Mesenchymal stem cell (in vitro differentiated cells and primary cell): ENCODE results near the gene CABCOCO1.
A peak's percentile ranks its signal among the peaks of the same experiment; 100 is the strongest.

Source experiments
- DNase-seq: peaks from one replicate; pipeline ENCODE4 v3.0.0-alpha.2; 2013
- H2AFZ ChIP-seq: one replicate; pipeline ENCODE4 v1.6.1; 2013; ENCODE audit warnings: low read depth, mild to moderate bottlenecking, control low read depth, inconsistent platforms, low read length, moderate library complexity
- H2AK5ac ChIP-seq: 2 replicates; pipeline ENCODE4 v1.6.1; 2013; ENCODE audit warnings: low read length, moderate library complexity, mild to moderate bottlenecking, inconsistent platforms; ENCODE audit not compliant: severe bottlenecking
- H2BK120ac ChIP-seq: one replicate; pipeline ENCODE4 v1.6.1; 2013; ENCODE audit warnings: low read depth, mild to moderate bottlenecking, inconsistent platforms, low read length, moderate library complexity
- H2BK12ac ChIP-seq, 2 experiments: one replicate each; pipeline ENCODE4 v1.6.1; 2013; ENCODE audit warnings: inconsistent platforms in 2 of 2, low read length in 2 of 2, mild to moderate bottlenecking in 2 of 2, moderate library complexity in 2 of 2, control low read depth in 1 of 2
- H2BK15ac ChIP-seq: one replicate; pipeline ENCODE4 v1.6.1; 2013; ENCODE audit warnings: mild to moderate bottlenecking, low read depth, inconsistent platforms; ENCODE audit not compliant: poor library complexity, severe bottlenecking
- H2BK5ac ChIP-seq: 2 replicates; pipeline ENCODE4 v1.6.1; 2013; ENCODE audit warnings: low read depth, mild to moderate bottlenecking, low read length, control low read depth, inconsistent platforms; ENCODE audit not compliant: poor library complexity, severe bottlenecking
- H3K14ac ChIP-seq, 2 experiments: one replicate each; pipeline ENCODE4 v1.6.1; 2013; ENCODE audit warnings: inconsistent platforms in 2 of 2, low read length in 2 of 2, control low read depth in 1 of 2, mild to moderate bottlenecking in 1 of 2, moderate library complexity in 1 of 2
- H3K18ac ChIP-seq, 2 experiments: one replicate each; pipeline ENCODE4 v1.6.1; 2013; ENCODE audit warnings: inconsistent platforms in 2 of 2, low read length in 2 of 2, control low read depth in 1 of 2, low read depth in 1 of 2, mild to moderate bottlenecking in 1 of 2
- H3K23ac ChIP-seq, 2 experiments: one replicate each; pipeline ENCODE4 v1.6.1; 2013; ENCODE audit warnings: inconsistent platforms in 2 of 2, low read length in 2 of 2, mild to moderate bottlenecking in 2 of 2, moderate library complexity in 2 of 2, control low read depth in 1 of 2
- H3K27ac ChIP-seq: 2 replicates; pipeline ENCODE4 v1.5.1; 2013; ENCODE audit warnings: mild to moderate bottlenecking, moderate library complexity, low read length, control low read depth, inconsistent platforms; ENCODE audit not compliant: poor library complexity, severe bottlenecking
- H3K27me3 ChIP-seq, 2 experiments: 2 replicates each; pipeline versions ENCODE4 v1.6.1 to v1.7.0; 2013; ENCODE audit warnings: low read length in 2 of 2, mild to moderate bottlenecking in 2 of 2, moderate library complexity in 2 of 2, control low read depth in 1 of 2, inconsistent platforms in 1 of 2; ENCODE audit not compliant: control insufficient read depth in 1 of 2, insufficient read depth in 1 of 2
- H3K36me3 ChIP-seq, 2 experiments: 2 replicates each; pipeline versions ENCODE4 v1.6.1 to v1.7.0; 2013; ENCODE audit warnings: low read length in 2 of 2, control low read depth in 1 of 2, inconsistent platforms in 1 of 2, low read depth in 1 of 2, mild to moderate bottlenecking in 1 of 2; ENCODE audit not compliant: insufficient read depth in 2 of 2, control insufficient read depth in 1 of 2
- H3K4ac ChIP-seq, 2 experiments: one replicate each; pipeline ENCODE4 v1.6.1; 2013; ENCODE audit warnings: inconsistent platforms in 2 of 2, low read length in 2 of 2, mild to moderate bottlenecking in 2 of 2, moderate library complexity in 2 of 2, control low read depth in 1 of 2, low read depth in 1 of 2
- H3K4me1 ChIP-seq: 2 replicates; pipeline ENCODE4 v1.6.1; 2013; ENCODE audit warnings: low read depth, low read length, control low read depth; ENCODE audit not compliant: control insufficient read depth, insufficient read depth
- H3K4me2 ChIP-seq: 2 replicates; pipeline ENCODE4 v1.6.1; 2013; ENCODE audit warnings: low read length, mild to moderate bottlenecking, inconsistent platforms; ENCODE audit not compliant: poor library complexity, severe bottlenecking
- H3K4me3 ChIP-seq, 2 experiments: 2 replicates each; pipeline versions ENCODE4 v1.5.1 to v1.7.0; 2013; ENCODE audit warnings: low read length in 2 of 2, mild to moderate bottlenecking in 2 of 2, control low read depth in 1 of 2, low read depth in 1 of 2; ENCODE audit not compliant: insufficient read depth in 1 of 2
- H3K79me1 ChIP-seq: replicated peaks from 2 replicates; pipeline ENCODE4 v1.6.1; 2013; ENCODE audit warnings: mild to moderate bottlenecking, control low read depth, low read length, inconsistent platforms; ENCODE audit not compliant: poor library complexity, severe bottlenecking
- H3K9ac ChIP-seq: 2 replicates; pipeline ENCODE4 v1.7.0; 2013; ENCODE audit warnings: mild to moderate bottlenecking, low read length, moderate library complexity
- H3K9me3 ChIP-seq: 2 replicates; pipeline ENCODE4 v1.7.0; 2013; ENCODE audit warnings: mild to moderate bottlenecking, low read length; ENCODE audit not compliant: control insufficient read depth
- H4K8ac ChIP-seq: one replicate; pipeline ENCODE4 v1.6.1; 2013; ENCODE audit warnings: inconsistent platforms, mild to moderate bottlenecking, low read length, moderate library complexity
- H4K91ac ChIP-seq: one replicate; pipeline ENCODE4 v1.6.1; 2013; ENCODE audit warnings: mild to moderate bottlenecking, low read length, inconsistent platforms
- WGBS: methylation state at CpG from one replicate; pipeline ENCODE4 v1.1.7; 2013; ENCODE audit warnings: mixed read lengths; 5-methylcytosine and 5-hydroxymethylcytosine counted together

The CABCOCO1 gene

GRCh38 chr10:61798713-61799112 is 136.0 kb downstream of the CABCOCO1 start:
- Histone ChIP-seq H3K4me1 (peaks cover 3% of the 10 kb centered on the region), H3K23ac (no peak overlapping the region), H4K91ac (no peak overlapping the region), H3K18ac (peak overlapping the region in 1 of 2 experiments; percentile 28), H3K36me3 (no peaks in the 10 kb centered on the region), H3K27me3 (no peaks in the 10 kb centered on the region), H3K9me3 (no peaks in the 10 kb centered on the region), H2BK15ac (no peak overlapping the region), H3K79me1 (no peaks in the 10 kb centered on the region), H2BK120ac (no peak overlapping the region), H3K14ac (no peak overlapping the region), H2AFZ (no peak overlapping the region), H3K4me3 (no peak overlapping the region), H3K27ac (no peak overlapping the region), H3K9ac (no peak overlapping the region), H4K8ac (no peak overlapping the region), H2BK5ac (no peak overlapping the region), H2BK12ac (peak overlapping the region; percentile 73 to 77), H2AK5ac (no peak overlapping the region), H3K4me2 (no peak overlapping the region), H3K4ac (no peak overlapping the region)
- no peak for DNase-seq

GRCh38 chr10:61801484-61801883 is 138.8 kb downstream of the CABCOCO1 start:
- no peak overlapping the region for H3K14ac ChIP-seq
- H2BK15ac ChIP-seq: no peak overlapping the region
- no peak overlapping the region for H2BK120ac ChIP-seq
- H2BK5ac ChIP-seq: no peak overlapping the region
- H3K18ac ChIP-seq: no peak overlapping the region
- no peak for DNase-seq
- H4K8ac ChIP-seq: no peak overlapping the region
- no peak overlapping the region for H2AK5ac ChIP-seq
- no peaks in the 10 kb centered on the region for H3K36me3 ChIP-seq
- H3K23ac ChIP-seq: no peak overlapping the region
- no peaks in the 10 kb centered on the region for H3K9me3 ChIP-seq
- H3K4me1 ChIP-seq: no peaks in the 10 kb centered on the region
- no peak overlapping the region for H3K27ac ChIP-seq
- no peak overlapping the region for H2BK12ac ChIP-seq
- no peak overlapping the region for H2AFZ ChIP-seq
- no peaks in the 10 kb centered on the region for H3K27me3 ChIP-seq
- 80% methylated on average over 5 of the region's 5 CpGs for WGBS
- H3K9ac ChIP-seq: no peak overlapping the region
- no peak overlapping the region for H3K4ac ChIP-seq
- no peak overlapping the region for H3K4me3 ChIP-seq
- H3K4me2 ChIP-seq: no peak overlapping the region
- H3K79me1 ChIP-seq: no peaks in the 10 kb centered on the region
- H4K91ac ChIP-seq: no peak overlapping the region

GRCh38 chr10:61803269-61803668 is 140.5 kb downstream of the CABCOCO1 start:
- H3K9ac ChIP-seq: no peak overlapping the region
- no peak overlapping the region for H3K27ac ChIP-seq
- H3K23ac ChIP-seq: no peak overlapping the region
- H3K18ac ChIP-seq: no peak overlapping the region
- H2AK5ac ChIP-seq: no peak overlapping the region
- H2BK120ac ChIP-seq: no peak overlapping the region
- no peak overlapping the region for H2BK5ac ChIP-seq
- H3K36me3 ChIP-seq: no peaks in the 10 kb centered on the region
- H4K91ac ChIP-seq: no peak overlapping the region
- WGBS: 95% methylated on average over 3 of the region's 3 CpGs
- H2BK15ac ChIP-seq: no peak overlapping the region
- no peak overlapping the region for H3K4me2 ChIP-seq
- no peak overlapping the region for H3K4me3 ChIP-seq
- no peak overlapping the region for H3K14ac ChIP-seq
- H3K4me1 ChIP-seq: no peaks in the 10 kb centered on the region
- no peak overlapping the region for H3K4ac ChIP-seq
- no peaks in the 10 kb centered on the region for H3K79me1 ChIP-seq
- no peak overlapping the region for H4K8ac ChIP-seq
- H2BK12ac ChIP-seq: peak overlapping the region in 1 of 2 experiments; percentile 51
- no peaks in the 10 kb centered on the region for H3K27me3 ChIP-seq
- no peak overlapping the region for H2AFZ ChIP-seq
- no peaks in the 10 kb centered on the region for H3K9me3 ChIP-seq
- no peak for DNase-seq

GRCh38 chr10:61804414-61804813 is 141.7 kb downstream of the CABCOCO1 start:
- Histone ChIP-seq H3K18ac (peak overlapping the region; percentile 19 to 21), H3K23ac (no peak overlapping the region), H2BK15ac (no peak overlapping the region), H3K9me3 (no peaks in the 10 kb centered on the region), H3K79me1 (no peaks in the 10 kb centered on the region), H3K9ac (no peak overlapping the region), H2BK120ac (no peak overlapping the region), H2BK12ac (peak overlapping the region in 1 of 2 experiments; percentile 6), H3K27me3 (no peaks in the 10 kb centered on the region), H4K91ac (no peak overlapping the region), H2AK5ac (no peak overlapping the region), H3K14ac (no peak overlapping the region), H3K27ac (no peak overlapping the region), H2AFZ (no peak overlapping the region), H3K36me3 (no peaks in the 10 kb centered on the region), H3K4me3 (no peak overlapping the region), H4K8ac (no peak overlapping the region), H3K4me2 (no peak overlapping the region), H2BK5ac (no peak overlapping the region), H3K4ac (no peak overlapping the region), H3K4me1 (no peaks in the 10 kb centered on the region)
- no peak for DNase-seq
- no CpG with 5 or more reads among the region's 1 CpG for WGBS
